GM10266 (cell line): ENCODE measurements around the gene SDR42E2.

Source experiments
- DNase-seq: peaks from one replicate; pipeline ENCODE4 v3.0.0; 2012; ENCODE audit errors: extremely low spot score
- TF ChIP-seq, protein P1 (sequence below): IDR thresholded peaks from 2 replicates; pipeline ENCODE4 v1.5.1; 2012; ENCODE audit warnings: mild to moderate bottlenecking, low read depth; ENCODE audit not compliant: control insufficient read depth, insufficient read depth; ENCODE audit errors: missing control alignments

Gene SDR42E2

DNA sequence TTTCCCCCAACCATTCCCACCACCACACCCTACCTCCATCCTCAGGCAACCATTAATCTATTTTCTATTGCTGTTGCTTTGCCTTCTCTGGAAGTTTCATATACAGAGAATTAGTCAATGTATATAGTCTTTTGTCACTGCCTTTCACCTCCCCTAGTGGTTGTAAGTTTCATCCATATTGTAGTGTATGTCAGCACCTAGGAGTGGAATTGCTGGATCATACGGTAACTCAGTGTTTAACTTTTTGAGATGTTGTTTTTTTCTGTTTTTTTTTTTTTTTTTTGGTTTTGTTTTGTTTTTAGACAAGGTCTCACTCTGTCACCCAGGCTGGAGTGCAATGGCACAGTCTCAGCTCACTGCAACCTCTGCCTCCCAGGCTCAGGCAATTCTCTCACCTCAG lies 60.7 kb downstream of the SDR42E2 start:
- DNase-seq: no peak
- TF ChIP-seq, protein P1, sequence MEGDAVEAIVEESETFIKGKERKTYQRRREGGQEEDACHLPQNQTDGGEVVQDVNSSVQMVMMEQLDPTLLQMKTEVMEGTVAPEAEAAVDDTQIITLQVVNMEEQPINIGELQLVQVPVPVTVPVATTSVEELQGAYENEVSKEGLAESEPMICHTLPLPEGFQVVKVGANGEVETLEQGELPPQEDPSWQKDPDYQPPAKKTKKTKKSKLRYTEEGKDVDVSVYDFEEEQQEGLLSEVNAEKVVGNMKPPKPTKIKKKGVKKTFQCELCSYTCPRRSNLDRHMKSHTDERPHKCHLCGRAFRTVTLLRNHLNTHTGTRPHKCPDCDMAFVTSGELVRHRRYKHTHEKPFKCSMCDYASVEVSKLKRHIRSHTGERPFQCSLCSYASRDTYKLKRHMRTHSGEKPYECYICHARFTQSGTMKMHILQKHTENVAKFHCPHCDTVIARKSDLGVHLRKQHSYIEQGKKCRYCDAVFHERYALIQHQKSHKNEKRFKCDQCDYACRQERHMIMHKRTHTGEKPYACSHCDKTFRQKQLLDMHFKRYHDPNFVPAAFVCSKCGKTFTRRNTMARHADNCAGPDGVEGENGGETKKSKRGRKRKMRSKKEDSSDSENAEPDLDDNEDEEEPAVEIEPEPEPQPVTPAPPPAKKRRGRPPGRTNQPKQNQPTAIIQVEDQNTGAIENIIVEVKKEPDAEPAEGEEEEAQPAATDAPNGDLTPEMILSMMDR: no peak

DNA sequence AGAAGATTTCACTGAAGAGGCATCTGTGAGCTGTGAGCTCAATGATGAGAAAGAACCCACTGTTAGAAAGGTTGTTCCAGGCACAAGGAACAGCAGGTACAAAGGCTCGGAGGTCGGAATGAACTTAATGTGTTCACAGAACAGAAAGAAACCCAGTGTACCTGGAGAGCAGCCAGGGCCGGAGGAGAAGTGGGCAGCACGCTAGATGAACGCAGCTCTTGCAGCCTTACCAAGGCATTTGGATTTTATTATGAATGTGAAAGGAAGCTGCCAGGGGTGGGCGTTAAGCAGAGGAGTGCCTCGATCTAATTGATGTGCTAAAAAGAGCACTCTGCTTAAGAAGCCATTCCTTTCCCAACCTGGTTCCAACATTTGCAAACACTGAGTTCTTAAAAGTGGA lies 62.8 kb downstream of the SDR42E2 start:
- DNase-seq: no peak
- TF ChIP-seq, protein P1: no peak

DNA sequence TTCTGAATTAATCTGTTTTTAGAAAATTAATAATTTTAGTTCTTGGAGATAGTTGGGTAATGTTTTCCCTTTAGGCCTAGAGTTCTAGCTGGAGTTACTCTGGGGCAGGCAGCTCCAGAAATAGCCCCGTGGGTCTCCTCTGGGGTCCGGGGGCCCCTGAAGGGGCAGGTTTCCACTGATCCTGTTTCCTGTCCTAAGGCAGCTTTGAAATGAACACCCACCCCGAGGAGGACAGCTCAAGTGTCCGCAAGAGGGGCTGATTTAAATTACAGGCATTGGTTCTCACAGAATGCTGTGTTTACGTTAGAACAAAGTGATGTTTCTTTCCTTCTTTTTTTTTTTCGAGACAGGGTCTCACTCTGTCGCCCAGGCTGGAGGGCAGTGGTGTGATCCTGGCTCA lies 67.6 kb downstream of the SDR42E2 start:
- DNase-seq: no peak
- TF ChIP-seq, protein P1: no peak

DNA sequence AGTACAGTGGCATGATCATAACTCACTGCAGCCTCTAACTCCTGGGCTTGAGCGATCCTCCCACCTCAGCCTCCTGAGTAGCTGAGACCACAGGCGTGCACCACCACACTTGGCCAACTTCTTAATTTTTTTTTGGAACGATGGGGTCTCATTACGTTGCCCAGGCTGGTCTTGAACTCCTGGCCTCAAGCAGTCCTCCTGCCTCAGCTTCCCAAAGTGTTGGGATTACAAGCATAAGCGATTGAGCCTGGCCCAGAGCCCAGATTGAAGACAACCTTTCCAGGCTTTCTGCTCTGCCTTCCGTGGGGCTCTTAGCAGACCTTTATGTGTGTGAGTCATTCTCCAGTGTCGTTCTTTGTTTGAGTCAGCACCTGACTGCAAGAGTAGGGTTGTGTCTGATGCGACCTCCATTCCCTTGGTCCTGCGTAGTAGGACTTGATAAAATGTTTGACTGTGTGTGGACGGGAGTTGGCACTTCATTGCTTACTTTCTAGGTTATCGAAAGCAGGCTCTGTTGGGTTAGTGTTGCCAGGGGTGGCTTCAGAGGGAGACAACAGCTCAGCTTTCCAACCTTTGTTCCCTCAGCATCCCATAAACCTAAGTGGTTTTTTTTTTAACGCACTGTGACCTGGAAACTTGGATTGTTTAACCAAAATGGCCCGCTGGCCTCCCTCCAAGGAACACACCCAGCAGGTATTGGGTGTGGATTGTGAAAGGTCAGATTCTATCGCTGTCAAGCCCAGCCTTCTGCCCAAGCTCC lies 70.2 kb downstream of the SDR42E2 start:
- TF ChIP-seq, protein P1: no peak
- DNase-seq: no peak

DNA sequence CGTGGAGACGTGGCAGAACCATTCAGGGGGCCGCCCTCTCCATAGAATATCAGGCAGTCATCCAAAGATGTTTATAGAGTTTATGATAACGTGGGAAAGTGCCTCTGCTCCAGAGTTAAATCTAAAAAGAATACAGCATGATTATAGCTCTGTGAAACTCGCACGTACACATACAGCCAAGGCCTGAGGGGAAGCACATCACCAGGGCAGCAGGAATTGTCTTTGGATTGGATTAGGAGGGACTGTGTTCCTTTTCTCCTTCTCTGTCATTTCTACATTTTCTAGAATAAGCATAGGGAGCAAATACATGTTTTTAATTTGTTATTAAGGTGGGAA lies 70.7 kb downstream of the SDR42E2 start:
- TF ChIP-seq, protein P1: no peak
- no peak for DNase-seq

DNA sequence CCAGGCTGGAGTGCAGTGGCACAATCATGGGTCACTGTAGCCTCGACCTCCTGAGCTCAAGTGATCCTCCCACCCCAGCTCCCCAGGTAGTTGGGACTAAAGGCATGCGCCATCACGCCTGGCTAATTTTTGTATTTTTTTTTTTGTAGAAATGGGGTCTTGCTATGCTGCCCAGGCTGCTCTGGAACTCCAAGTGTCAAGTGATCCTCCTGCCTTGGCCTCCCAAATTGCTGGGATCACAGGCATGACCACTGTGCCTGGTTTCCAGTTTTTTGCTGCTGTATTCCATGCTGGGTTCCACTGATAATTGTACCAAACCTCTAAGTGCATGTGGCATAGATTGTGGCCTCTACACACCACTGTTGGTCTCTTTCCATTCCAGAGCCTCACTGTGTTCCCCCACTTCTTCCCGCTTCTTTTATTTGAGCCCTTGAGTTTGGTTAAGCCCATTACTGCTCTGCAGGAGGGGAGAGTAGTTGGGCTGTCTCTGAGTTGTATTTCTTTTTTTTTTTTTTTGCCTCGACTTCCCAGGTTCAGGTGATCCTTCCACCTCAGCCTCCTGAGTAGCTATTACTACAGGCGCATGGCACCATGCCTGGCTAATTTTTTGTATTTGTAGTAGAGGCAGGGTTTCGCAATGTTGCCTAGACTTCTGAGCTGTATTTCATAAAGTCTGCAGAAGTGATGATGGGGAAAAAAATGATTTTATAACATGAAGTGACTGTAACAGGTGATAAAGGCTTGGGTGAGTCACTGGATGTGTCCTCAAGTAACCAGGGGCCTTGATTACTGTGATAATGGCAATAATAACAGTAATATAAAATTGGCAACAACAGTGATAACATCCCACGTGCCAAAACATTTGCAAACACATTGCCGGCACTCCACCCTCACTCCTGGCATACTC lies 73.8 kb downstream of the SDR42E2 start:
- DNase-seq: no peak
- TF ChIP-seq, protein P1: no peak

DNA sequence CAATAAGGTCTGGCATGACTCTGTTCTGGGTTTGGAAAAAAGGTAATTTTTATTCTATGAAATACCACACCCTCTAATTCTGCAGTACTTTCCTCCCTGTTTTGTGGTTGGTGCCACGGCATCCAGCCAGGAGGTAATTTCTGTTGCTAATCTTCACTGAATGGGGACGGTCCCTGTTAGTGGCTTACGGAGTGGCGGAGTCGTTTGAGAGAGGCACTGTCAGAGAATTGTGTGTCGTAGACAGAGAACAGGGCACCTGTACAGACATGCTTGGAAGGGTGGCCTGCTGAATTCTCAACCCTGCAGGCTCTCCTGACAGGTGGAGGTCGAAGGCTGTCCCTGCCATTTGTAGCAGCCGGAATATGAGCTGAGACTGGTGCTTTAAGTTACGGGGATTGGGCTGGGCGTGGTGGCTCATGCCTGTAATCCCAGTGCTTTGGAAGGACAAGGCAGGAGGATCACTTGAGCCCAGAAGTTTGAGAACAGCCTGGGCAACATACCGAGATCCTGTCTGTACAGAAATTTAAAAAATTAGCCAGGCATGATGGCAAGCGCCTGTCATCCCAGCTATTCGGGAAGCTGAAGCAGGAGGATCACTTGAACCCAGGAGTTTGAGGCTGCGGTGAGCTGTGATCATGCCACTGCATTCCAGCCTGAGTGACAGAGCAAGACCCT lies 77.0 kb downstream of the SDR42E2 start:
- no peak for DNase-seq
- TF ChIP-seq, protein P1: no peak
